ENCODE data around the gene ARHGAP8.
"Not testable (repeated sequence)": the region's sequence is repeated elsewhere in the genome, so short reads cannot be mapped to it uniquely, and the experiment has no call there.

ARHGAP8 gene

GRCh38 chr22:44889255-44889878, 137.0 kb downstream of the ARHGAP8 start:
- DNase-seq (ENCODE audit: low read depth), result no peak

GRCh38 chr22:44890416-44891292, 138.3 kb downstream of the ARHGAP8 start:
- DNase-seq (ENCODE audit: low read depth), result no peak

- DNase-seq (ENCODE audit: low read depth), result no peak
Measured at GRCh38 chr22:44891293-44891747, 138.9 kb downstream of the ARHGAP8 start.

- DNase-seq (ENCODE audit: low read depth), result no peak
Measured at GRCh38 chr22:44891791-44892190, 139.4 kb downstream of the ARHGAP8 start.

- DNase-seq (ENCODE audit: low read depth), result no peak
Measured at GRCh38 chr22:44892243-44892642, 139.9 kb downstream of the ARHGAP8 start.

- no peak for DNase-seq (ENCODE audit: low read depth)
Measured at GRCh38 chr22:44892803-44893730, 140.7 kb downstream of the ARHGAP8 start.

- no peak for DNase-seq (ENCODE audit: low read depth)
Measured at GRCh38 chr22:44893731-44894080, 141.3 kb downstream of the ARHGAP8 start.

GRCh38 chr22:44894321-44894720, 141.9 kb downstream of the ARHGAP8 start:
- DNase-seq (ENCODE audit: low read depth), result no peak

- DNase-seq (ENCODE audit: low read depth), result no peak
Measured at GRCh38 chr22:44894782-44895181, 142.4 kb downstream of the ARHGAP8 start.

- DNase-seq (ENCODE audit: low read depth), result no peak
Measured at GRCh38 chr22:44895296-44896055, 143.1 kb downstream of the ARHGAP8 start.

- no peak for DNase-seq (ENCODE audit: low read depth)
Measured at GRCh38 chr22:44898236-44898635, 145.9 kb downstream of the ARHGAP8 start.

GRCh38 chr22:44901301-44901700, 148.9 kb downstream of the ARHGAP8 start:
- no peak for DNase-seq (ENCODE audit: low read depth)

- DNase-seq (ENCODE audit: low read depth), result not testable (repeated sequence)
Measured at GRCh38 chr22:44903164-44903563, 150.8 kb downstream of the ARHGAP8 start.

- DNase-seq (ENCODE audit: low read depth), result not testable (repeated sequence)
Measured at GRCh38 chr22:44904492-44905152, 152.2 kb downstream of the ARHGAP8 start.

- no peak for DNase-seq (ENCODE audit: low read depth)
Measured at GRCh38 chr22:44906248-44906936, 154.0 kb downstream of the ARHGAP8 start.

GRCh38 chr22:44906999-44907644, 154.7 kb downstream of the ARHGAP8 start:
- no peak for DNase-seq (ENCODE audit: low read depth)

GRCh38 chr22:44907765-44908737, 155.7 kb downstream of the ARHGAP8 start:
- DNase-seq (ENCODE audit: low read depth), result no peak

- no peak for DNase-seq (ENCODE audit: low read depth)
Measured at GRCh38 chr22:44909241-44909640, 156.9 kb downstream of the ARHGAP8 start.

Data from stimulated activated CD8-positive, alpha-beta memory T cell treated with anti-CD3 and anti-CD28 coated beads, Interleukin-15, amount 100 ng/mL, for 1 hour (primary cell).